Measurements from ENCODE around the gene ZBTB42. TPM values are rescaled to one million over a fixed set of nuclear protein-coding genes. Genes with fewer than 3 reads are reported as not detected.

Gene ZBTB42
- total RNA-seq, 1 donor from 2014 or later, result 5.2 TPM

GRCh38 chr14:104769324-104770071, 31.4 kb upstream of the ZBTB42 start:
- no peak for DNase-seq (ENCODE audit: low read depth, low spot score)

GRCh38 chr14:104770072-104770579, 30.8 kb upstream of the ZBTB42 start:
- no peak for DNase-seq (ENCODE audit: low read depth, low spot score)

- no peak for DNase-seq (ENCODE audit: low read depth, low spot score)
Observed at GRCh38 chr14:104770851-104771272, 30.0 kb upstream of the ZBTB42 start.

GRCh38 chr14:104771374-104771773, 29.5 kb upstream of the ZBTB42 start:
- no peak for DNase-seq (ENCODE audit: low read depth, low spot score)

- DNase-seq (ENCODE audit: low read depth, low spot score), result no peak
Observed at GRCh38 chr14:104771918-104772706, 28.8 kb upstream of the ZBTB42 start.

GRCh38 chr14:104772707-104773504, 28.0 kb upstream of the ZBTB42 start:
- no peak for DNase-seq (ENCODE audit: low read depth, low spot score)

GRCh38 chr14:104773505-104774452, 27.1 kb upstream of the ZBTB42 start:
- DNase-seq (ENCODE audit: low read depth, low spot score), result no peak

- DNase-seq (ENCODE audit: low read depth, low spot score), result no peak
Observed at GRCh38 chr14:104774453-104775072, 26.3 kb upstream of the ZBTB42 start.

GRCh38 chr14:104775073-104775489, 25.8 kb upstream of the ZBTB42 start:
- no peak for DNase-seq (ENCODE audit: low read depth, low spot score)

GRCh38 chr14:104776481-104776880, 24.4 kb upstream of the ZBTB42 start:
- DNase-seq (ENCODE audit: low read depth, low spot score), result no peak

- DNase-seq (ENCODE audit: low read depth, low spot score), result no peak
Observed at GRCh38 chr14:104776961-104777807, 23.7 kb upstream of the ZBTB42 start.

- no peak for DNase-seq (ENCODE audit: low read depth, low spot score)
Observed at GRCh38 chr14:104777808-104778249, 23.1 kb upstream of the ZBTB42 start.

GRCh38 chr14:104778694-104779331, 22.1 kb upstream of the ZBTB42 start:
- no peak for DNase-seq (ENCODE audit: low read depth, low spot score)

GRCh38 chr14:104779776-104780512, 21.0 kb upstream of the ZBTB42 start:
- no peak for DNase-seq (ENCODE audit: low read depth, low spot score)

- no peak for DNase-seq (ENCODE audit: low read depth, low spot score)
Observed at GRCh38 chr14:104780513-104781030, 20.3 kb upstream of the ZBTB42 start.

GRCh38 chr14:104781271-104782077, 19.4 kb upstream of the ZBTB42 start:
- DNase-seq (ENCODE audit: low read depth, low spot score), result no peak

Measured in pulmonary artery endothelial cell (primary cell).